Endothelial cell of umbilical vein (primary cell): Measurements from ENCODE around the gene FBXL17. TPM values are rescaled to one million over a fixed set of nuclear protein-coding genes. Genes with fewer than 3 reads are reported as not detected.

Experiments used
- BruUV-seq: library from RNA; stranded (reverse); fragments of 400-500 nt; replicated peaks from 2 replicates; lab custom pipeline; 2021; lab: Mats Ljungman, UMichigan
- CTCF ChIA-PET: fragments of 300-600, 350-600 bp; sonication (Branson Sonifier 250); formaldehyde crosslinking; loops from one replicate; lab custom pipeline; 2021; ENCODE audit warnings: antibody characterized with exemption, inconsistent platforms; lab: Charles Lee
- POLR2A ChIA-PET: fragments of 300-600, 350-600 bp; sonication (Branson Sonifier 250); formaldehyde crosslinking; loops from one replicate; lab custom pipeline; 2021; ENCODE audit warnings: antibody characterized with exemption, inconsistent platforms; lab: Charles Lee
- DNase-seq: peaks from one replicate; pipeline ENCODE4 v3.0.0-alpha.2; 2011; ENCODE audit warnings: low read depth, low spot score
- FAIRE-seq: peaks from 2 replicates; lab custom pipeline; 2011; peaks lifted over from hg19 to GRCh38; lab: Jason Lieb, UNC
- H2AFZ ChIP-seq: 2 replicates; pipeline ENCODE4 v1.6.0; 2012; ENCODE audit warnings: low read depth, low read length, control low read depth, inconsistent platforms
- H3K27ac ChIP-seq: 2 replicates; pipeline ENCODE4 v1.5.1; 2011; ENCODE audit warnings: low read depth, mild to moderate bottlenecking, control low read depth, low read length, moderate library complexity; ENCODE audit not compliant: insufficient read depth
- H3K27me3 ChIP-seq, 2 experiments: 2 replicates each; pipeline versions ENCODE4 v1.6.0 to v1.6.1; 2011; ENCODE audit warnings: low read length in 2 of 2, mixed read lengths in 1 of 2; ENCODE audit not compliant: control insufficient read depth in 2 of 2, insufficient read depth in 2 of 2
- H3K36me3 ChIP-seq, 2 experiments: 2 replicates in 1 of 2; 3 replicates in 1 of 2; pipeline ENCODE4 v1.5.1; 2011; ENCODE audit warnings: low read length in 2 of 2, mild to moderate bottlenecking in 1 of 2, moderate library complexity in 1 of 2; ENCODE audit not compliant: control insufficient read depth in 2 of 2, insufficient read depth in 2 of 2; ENCODE audit errors: extremely low read depth in 1 of 2
- H3K4me1 ChIP-seq: 3 replicates; pipeline ENCODE4 v1.5.1; 2011; ENCODE audit warnings: mild to moderate bottlenecking, low read length; ENCODE audit not compliant: control insufficient read depth, insufficient read depth; ENCODE audit errors: extremely low read depth
- H3K4me2 ChIP-seq: 2 replicates; pipeline ENCODE4 v1.6.1; 2011; ENCODE audit warnings: low read length, control low read depth, mixed read lengths; ENCODE audit not compliant: insufficient read depth
- H3K4me3 ChIP-seq, 3 experiments: fragments of 200-600 bp in 1 of 3; sonication (generic), shearing (Covaris generic) in 1 of 3; replicated peaks in 1 of 3; 2 replicates each; pipeline ENCODE4 v1.5.1; 2011 to 2016; ENCODE audit warnings: control low read depth in 3 of 3, low read length in 3 of 3, mild to moderate bottlenecking in 2 of 3, inconsistent platforms in 1 of 3, low read depth in 1 of 3, moderate library complexity in 1 of 3; ENCODE audit not compliant: insufficient read depth in 1 of 3
- H3K79me2 ChIP-seq: 2 replicates; pipeline ENCODE4 v1.6.0; 2012; ENCODE audit warnings: low read length, inconsistent platforms; ENCODE audit not compliant: control insufficient read depth, insufficient read depth
- H3K9ac ChIP-seq: replicated peaks from 2 replicates; pipeline ENCODE3; 2011; ENCODE audit warnings: low read length, control low read depth; ENCODE audit not compliant: insufficient read depth; ENCODE audit errors: extremely low read depth
- H3K9me1 ChIP-seq: replicated peaks from 3 replicates; pipeline ENCODE4 v1.6.0; 2011; ENCODE audit warnings: mild to moderate bottlenecking, low read length; ENCODE audit not compliant: control insufficient read depth, insufficient read depth; ENCODE audit errors: extremely low read depth
- H3K9me3 ChIP-seq: replicated peaks from 2 replicates; pipeline ENCODE4 v1.5.1; 2012; ENCODE audit warnings: low read length, inconsistent platforms; ENCODE audit not compliant: control insufficient read depth, insufficient read depth
- H4K20me1 ChIP-seq: replicated peaks from 2 replicates; pipeline ENCODE3; 2011; ENCODE audit warnings: mild to moderate bottlenecking, low read length; ENCODE audit not compliant: control insufficient read depth, insufficient read depth; ENCODE audit errors: extremely low read depth
- EZH2 ChIP-seq: IDR thresholded peaks from 2 replicates; pipeline ENCODE4 v1.6.1; 2012; ENCODE audit warnings: borderline replicate concordance, low read depth, mild to moderate bottlenecking, moderate library complexity, low read length, inconsistent platforms; ENCODE audit not compliant: severe bottlenecking
- FOS ChIP-seq: IDR thresholded peaks from 2 replicates; pipeline ENCODE4 v1.6.1; 2011; ENCODE audit warnings: mild to moderate bottlenecking, low read length, moderate library complexity, borderline replicate concordance; ENCODE audit not compliant: insufficient read depth
- GATA2 ChIP-seq: IDR thresholded peaks from 2 replicates; pipeline ENCODE4 v1.7.0; 2011; ENCODE audit warnings: low read depth, mild to moderate bottlenecking, moderate library complexity, mixed read lengths, low read length; ENCODE audit not compliant: insufficient read length, insufficient read depth
- JUN ChIP-seq: IDR thresholded peaks from 2 replicates; pipeline ENCODE4 v1.6.1; 2011; ENCODE audit warnings: borderline replicate concordance, low read depth; ENCODE audit not compliant: insufficient read length, insufficient read depth
- MAX ChIP-seq: IDR thresholded peaks from 2 replicates; pipeline ENCODE4 v1.6.1; 2011; ENCODE audit not compliant: insufficient read depth, insufficient read length
- MYC ChIP-seq: IDR thresholded peaks from one replicate; pipeline ENCODE4 v1.6.1; 2011; ENCODE audit warnings: mild to moderate bottlenecking, low read depth, low read length
- POLR2A ChIP-seq: IDR thresholded peaks from 2 replicates; pipeline ENCODE4 v1.6.1; 2012; ENCODE audit warnings: low read depth, mild to moderate bottlenecking, control low read depth, low read length
- POLR2AphosphoS5 ChIP-seq: IDR thresholded peaks from 2 replicates; pipeline ENCODE4 v1.6.1; 2012; ENCODE audit warnings: low read depth, mild to moderate bottlenecking, control low read depth, low read length, moderate library complexity; ENCODE audit not compliant: insufficient read depth
- dilution Hi-C: fragments of 300-500 bp; cut with MboI; formaldehyde crosslinking; loops from one replicate; pipeline ENCODE4 v1.15.0; 2019; ENCODE audit warnings: low sequenced_read_pairs; ENCODE audit not compliant: extremely low pct_ligation_motif_present
- intact Hi-C: fragments of 100-400 bp; cut with micrococcal nuclease; formaldehyde crosslinking; loops from one replicate; pipeline ENCODE4 v1.10.0; 2022
- polyA plus RNA-seq, 4 experiments: library from polyadenylated mRNA; depleted of rRNA in 3 of 4; stranded (reverse) in 3 of 4; unstranded in 1 of 4; fragments of >200 nt; gene quantifications; 2 replicates each; pipeline versions ENCODE4 v1.2.1 to v1.2.3, GENCODE V29; 2011 to 2012; ENCODE audit warnings: missing spikeins in 1 of 4
- total RNA-seq: library from RNA; stranded (reverse); gene quantifications from 2 replicates; pipeline ENCODE4 v1.2.3, GENCODE V29; 2021
- TF ChIP-seq, protein P1 (sequence below), 2 donors: IDR thresholded peaks; 1 replicate in 1 of 2; 2 replicates in 1 of 2; pipeline ENCODE4 v1.5.1; 2011; ENCODE audit warnings: low read length in 2 of 2, mild to moderate bottlenecking in 2 of 2, moderate library complexity in 2 of 2, control low read depth in 1 of 2, inconsistent platforms in 1 of 2, low read depth in 1 of 2; ENCODE audit not compliant: insufficient read depth in 1 of 2; ENCODE audit errors: extremely low read depth in 1 of 2

The FBXL17 gene
- total and polyA plus RNA-seq, 2 donors (not counting 3 experiments of a cell fraction or from before 2014, with no cell fraction given): 2.7 to 8.8 TPM

GRCh38 chr5:108109059-108109458 is 272.8 kb downstream of the FBXL17 start:
- H3K4me2 ChIP-seq: no peak overlapping the region
- DNase-seq: no peak
- H3K4me3 ChIP-seq: no peak overlapping the region
- no peak for FAIRE-seq
- H3K9ac ChIP-seq: no peak overlapping the region
- CTCF ChIA-PET: no interaction called here
- H3K79me2 ChIP-seq: no peaks in the 10 kb centered on the region
- no peaks in the 10 kb centered on the region for H3K9me3 ChIP-seq
- TF ChIP-seq FOS: no peak
- dilution Hi-C loops (no loop called here), intact Hi-C loops (no loop called here)
- no peak overlapping the region for H3K27ac ChIP-seq
- H3K9me1 ChIP-seq: no peaks in the 10 kb centered on the region
- no peak overlapping the region for H2AFZ ChIP-seq
- POLR2A ChIA-PET: interaction anchor here (0.7 kb wide), 1 partner anchor 17 kb away, joined by 6 read pairs; no protein-coding TSS in a partner anchor
- BruUV-seq: no TSS peak
- H3K36me3 ChIP-seq: no peaks in the 10 kb centered on the region
- H3K4me1 ChIP-seq: no peaks in the 10 kb centered on the region
- H4K20me1 ChIP-seq: no peaks in the 10 kb centered on the region
- no peaks in the 10 kb centered on the region for H3K27me3 ChIP-seq

GRCh38 chr5:108104448-108104847 is 277.4 kb downstream of the FBXL17 start:
- no peak overlapping the region for H3K4me3 ChIP-seq
- no TSS peak for BruUV-seq
- FAIRE-seq (no peak), DNase-seq (no peak)
- H3K36me3 ChIP-seq: no peaks in the 10 kb centered on the region
- ChIA-PET POLR2A (no interaction called here), CTCF (no interaction called here)
- H2AFZ ChIP-seq: no peak overlapping the region
- H3K4me2 ChIP-seq: no peak overlapping the region
- no peaks in the 10 kb centered on the region for H3K9me3 ChIP-seq
- no peaks in the 10 kb centered on the region for H3K9me1 ChIP-seq
- intact Hi-C loops: no loop called here
- dilution Hi-C loops: no loop called here
- H3K4me1 ChIP-seq: no peaks in the 10 kb centered on the region
- H3K79me2 ChIP-seq: no peaks in the 10 kb centered on the region
- H3K9ac ChIP-seq: no peak overlapping the region
- no peaks in the 10 kb centered on the region for H3K27me3 ChIP-seq
- TF ChIP-seq GATA2 (no peak), MYC (no peak), FOS (no peak), EZH2 (no peak), POLR2A (no peak), POLR2AphosphoS5 (no peak), MAX (no peak), JUN (no peak)
- TF ChIP-seq, protein P1, sequence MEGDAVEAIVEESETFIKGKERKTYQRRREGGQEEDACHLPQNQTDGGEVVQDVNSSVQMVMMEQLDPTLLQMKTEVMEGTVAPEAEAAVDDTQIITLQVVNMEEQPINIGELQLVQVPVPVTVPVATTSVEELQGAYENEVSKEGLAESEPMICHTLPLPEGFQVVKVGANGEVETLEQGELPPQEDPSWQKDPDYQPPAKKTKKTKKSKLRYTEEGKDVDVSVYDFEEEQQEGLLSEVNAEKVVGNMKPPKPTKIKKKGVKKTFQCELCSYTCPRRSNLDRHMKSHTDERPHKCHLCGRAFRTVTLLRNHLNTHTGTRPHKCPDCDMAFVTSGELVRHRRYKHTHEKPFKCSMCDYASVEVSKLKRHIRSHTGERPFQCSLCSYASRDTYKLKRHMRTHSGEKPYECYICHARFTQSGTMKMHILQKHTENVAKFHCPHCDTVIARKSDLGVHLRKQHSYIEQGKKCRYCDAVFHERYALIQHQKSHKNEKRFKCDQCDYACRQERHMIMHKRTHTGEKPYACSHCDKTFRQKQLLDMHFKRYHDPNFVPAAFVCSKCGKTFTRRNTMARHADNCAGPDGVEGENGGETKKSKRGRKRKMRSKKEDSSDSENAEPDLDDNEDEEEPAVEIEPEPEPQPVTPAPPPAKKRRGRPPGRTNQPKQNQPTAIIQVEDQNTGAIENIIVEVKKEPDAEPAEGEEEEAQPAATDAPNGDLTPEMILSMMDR (IDR thresholded peaks at IDR 0.05; ENCODE audit: extremely low read depth in 1 of 2, insufficient read depth in 1 of 2, low read depth in 1 of 2, low read length in 2 of 2): no peak
- no peaks in the 10 kb centered on the region for H4K20me1 ChIP-seq
- H3K27ac ChIP-seq: no peak overlapping the region
